HG03442 (cell line): ENCODE data around the gene CDHR2.

Source experiments
- ATAC-seq: cut with Tn5 transposase; IDR thresholded peaks from one replicate; pipeline ENCODE4 v1.9.1; 2021; ENCODE audit warnings: mild to moderate bottlenecking, moderate library complexity; ENCODE audit not compliant: unreplicated experiment

The CDHR2 gene

GRCh38 chr5:176612008-176612407, 62.9 kb downstream of the CDHR2 start:
- ATAC-seq = no peak

DNA sequence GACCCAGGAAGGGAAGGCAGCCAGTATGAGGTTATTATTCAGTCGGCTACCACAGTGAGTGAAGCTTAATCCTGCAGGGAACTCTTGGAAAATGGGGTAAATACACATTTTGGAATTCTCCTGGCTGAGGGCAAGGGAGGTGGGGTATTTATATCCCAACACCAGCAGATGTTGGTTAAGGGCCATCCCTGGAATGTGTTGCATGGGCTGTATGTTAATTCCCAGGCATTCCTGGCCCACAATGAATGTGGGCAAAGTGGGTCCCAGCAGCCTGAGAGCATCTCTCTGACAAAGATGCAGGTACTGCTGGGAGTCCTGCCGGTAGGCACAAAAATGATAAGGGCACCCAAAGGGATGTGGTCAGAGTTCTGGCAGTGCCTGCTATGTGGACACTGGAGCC, 63.7 kb downstream of the CDHR2 start:
- ATAC-seq = no peak

GRCh38 chr5:176614805-176615478, 65.8 kb downstream of the CDHR2 start:
- no peak for ATAC-seq

GRCh38 chr5:176616511-176616910, 67.4 kb downstream of the CDHR2 start:
- ATAC-seq = no peak

- no peak for ATAC-seq
Measured at GRCh38 chr5:176618783-176619182, 69.6 kb downstream of the CDHR2 start.

DNA sequence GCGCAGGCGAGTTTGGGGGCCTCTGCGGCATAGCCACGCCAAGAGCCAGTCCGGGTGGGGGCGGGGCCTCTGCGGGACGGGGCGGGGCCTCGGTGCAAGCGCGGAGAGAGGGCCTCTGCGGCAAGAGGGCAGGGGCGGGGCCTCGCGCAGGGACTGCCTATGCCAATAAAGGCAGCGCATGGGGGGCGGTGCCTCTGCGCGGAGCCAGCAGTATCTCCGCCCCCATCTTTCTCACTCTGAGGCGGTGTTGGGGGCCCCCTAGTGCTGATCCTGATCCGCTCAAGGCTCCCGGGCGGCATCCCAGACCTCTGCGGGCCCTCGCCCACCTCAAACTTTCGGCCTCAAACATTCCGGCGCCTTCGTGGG, 70.0 kb downstream of the CDHR2 start:
- ATAC-seq = peak; percentile 77

DNA sequence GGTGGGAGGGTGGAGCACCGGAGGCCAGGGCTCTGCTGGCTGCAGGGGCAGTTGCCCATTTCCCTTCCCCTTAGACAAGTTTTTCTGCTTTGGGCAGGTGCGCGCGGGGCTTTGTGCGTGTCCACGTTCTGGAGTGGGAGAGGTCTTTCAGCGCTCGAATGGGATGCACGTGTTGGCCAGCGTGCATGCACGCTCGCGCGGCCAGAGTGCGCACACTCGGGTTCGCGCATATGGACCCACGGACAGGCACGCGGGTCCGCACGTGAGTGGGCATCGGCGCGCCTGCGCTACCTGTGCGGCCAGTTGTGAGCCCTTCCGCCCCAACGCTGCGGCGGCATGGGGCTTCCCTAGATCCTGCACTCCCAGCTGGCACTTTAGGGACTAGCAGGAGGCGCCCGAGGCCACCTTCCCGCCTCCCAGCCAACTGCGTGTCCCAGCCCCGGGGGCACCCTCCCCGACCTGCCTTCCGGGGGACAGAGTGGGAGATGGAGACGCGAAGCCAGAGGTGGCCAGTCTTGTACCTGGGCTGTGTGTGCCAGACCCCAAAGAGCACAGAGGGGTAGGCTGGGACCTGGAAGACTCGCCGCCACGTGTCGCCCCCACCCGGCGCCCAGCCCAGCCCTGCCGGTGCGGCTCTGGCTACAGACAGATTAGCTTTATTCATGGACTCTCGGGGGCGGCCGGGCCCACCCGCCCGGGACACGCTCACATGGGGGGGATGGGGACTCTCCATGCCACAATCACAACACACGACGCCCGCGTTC, 70.6 kb downstream of the CDHR2 start:
- no peak for ATAC-seq

- no peak for ATAC-seq
Measured at GRCh38 chr5:176620333-176620981, 71.3 kb downstream of the CDHR2 start.

DNA sequence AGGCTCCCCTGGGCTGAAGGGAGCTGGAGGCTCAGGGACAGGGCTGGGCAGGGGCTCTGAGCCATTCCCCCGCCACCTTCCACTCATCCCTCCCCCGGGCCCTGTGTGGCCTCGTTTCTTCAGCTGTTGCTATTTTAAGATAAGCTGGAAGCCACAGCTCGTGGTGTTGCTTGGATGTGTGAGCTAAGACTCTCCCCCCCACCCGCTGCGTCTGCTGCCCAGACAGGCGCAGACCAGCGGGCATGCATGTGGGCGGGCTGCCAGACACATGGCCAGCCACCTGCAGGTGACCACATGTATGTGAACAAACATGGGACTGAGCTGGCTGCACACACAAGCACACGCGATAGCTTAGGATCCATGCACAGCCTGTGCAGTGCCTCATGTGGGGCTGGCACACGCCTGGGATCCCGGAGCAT, 72.5 kb downstream of the CDHR2 start:
- ATAC-seq = no peak

- ATAC-seq = no peak
Measured at GRCh38 chr5:176624142-176624541, 75.0 kb downstream of the CDHR2 start.

GRCh38 chr5:176624938-176625337, 75.8 kb downstream of the CDHR2 start:
- no peak for ATAC-seq

- no peak for ATAC-seq
Measured at GRCh38 chr5:176625512-176625911, 76.4 kb downstream of the CDHR2 start.

- no peak for ATAC-seq
Measured at GRCh38 chr5:176625966-176626875, 77.1 kb downstream of the CDHR2 start.

- no peak for ATAC-seq
Measured at GRCh38 chr5:176626876-176627236, 77.7 kb downstream of the CDHR2 start.

- ATAC-seq = no peak
Measured at GRCh38 chr5:176627582-176627981, 78.4 kb downstream of the CDHR2 start.

- ATAC-seq = no peak
Measured at GRCh38 chr5:176628406-176629228, 79.5 kb downstream of the CDHR2 start.

- no peak for ATAC-seq
Measured at GRCh38 chr5:176629317-176629852, 80.2 kb downstream of the CDHR2 start.

DNA sequence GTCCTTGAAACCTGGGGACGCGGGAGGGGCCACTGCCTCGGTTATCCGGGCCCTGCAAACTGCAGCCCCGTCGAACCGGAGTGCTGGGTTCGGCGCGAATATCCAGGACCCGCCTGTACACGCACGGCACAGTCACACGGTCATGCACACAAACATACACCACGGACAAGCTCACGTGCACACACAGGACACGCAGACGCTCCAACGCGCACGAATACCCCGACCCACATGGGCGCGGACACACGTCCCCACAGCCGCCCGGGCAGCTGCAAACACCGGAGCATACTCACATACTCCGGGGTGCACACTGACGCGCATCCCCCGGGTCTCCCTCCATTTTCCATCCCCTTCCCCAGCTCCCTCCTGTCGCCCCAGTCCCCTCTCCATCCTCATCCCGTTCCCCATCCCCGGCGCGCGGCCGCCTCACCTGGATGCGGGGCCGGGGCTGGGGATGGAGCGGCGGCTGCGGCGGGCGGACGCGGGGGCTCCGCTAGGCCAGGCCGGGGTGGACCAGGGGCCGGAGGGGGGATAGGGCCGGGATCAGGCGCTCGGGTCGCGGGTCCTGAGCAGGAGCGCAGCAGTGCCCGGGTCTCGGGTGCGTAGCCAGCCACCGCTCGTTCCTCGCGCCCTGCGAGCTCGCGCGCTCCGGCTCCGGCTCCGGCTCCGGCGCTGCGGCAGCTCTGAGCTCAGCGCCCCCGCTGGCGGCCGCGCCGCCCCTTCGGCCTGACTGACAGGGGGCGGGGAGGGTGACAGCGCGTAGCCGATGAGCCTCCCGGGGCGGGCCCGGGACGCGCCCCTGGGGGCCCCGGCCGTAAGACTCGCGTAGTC, 80.9 kb downstream of the CDHR2 start, which contains the start of the genes EIF4E1B and SNCB:
Gene EIF4E1B, plus strand, starts transcription at position 823 of the 828 bp plus-strand sequence. CDS start 12,113 bp downstream, outside the sequence.
Gene SNCB, minus strand, starts transcription at position 682 of the 828 bp plus-strand sequence. CDS start 880 bp downstream, outside the sequence.
- ATAC-seq = no peak
